Measurements from ENCODE around the gene GINM1. TPM values are rescaled to one million over a fixed set of nuclear protein-coding genes. Genes with fewer than 3 reads are reported as not detected.

The GINM1 gene
- total RNA-seq, 1 experiment from 2014 or later = 25.0 TPM

DNA sequence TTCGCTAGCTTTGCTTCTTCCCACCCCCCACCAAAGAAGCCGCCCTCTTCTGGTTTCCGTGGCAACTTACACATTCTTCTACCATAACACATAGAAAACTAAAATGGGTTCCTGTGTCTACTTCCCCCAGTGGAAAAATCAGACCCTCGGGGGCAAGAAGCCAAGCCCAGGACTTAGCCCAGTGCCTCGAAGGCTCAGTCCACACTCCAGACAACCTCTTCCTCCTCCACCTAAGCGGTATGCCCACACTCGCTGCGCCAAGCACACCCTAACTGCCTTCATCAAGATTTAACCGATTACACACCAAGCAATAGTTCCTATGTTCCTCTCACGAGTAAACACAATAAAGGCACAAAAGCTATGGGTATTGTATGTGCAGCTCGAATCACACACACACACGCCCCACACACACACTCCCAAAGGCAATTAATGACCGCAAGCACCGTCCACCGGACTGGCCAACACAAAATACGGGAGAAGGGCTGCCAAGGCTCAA lies 20.9 kb upstream of the GINM1 start:
- H3K36me3 ChIP-seq (ENCODE audit: control insufficient read depth in 1 of 2, insufficient read depth in 2 of 2, low read length in 2 of 2) = no peaks in the 10 kb centered on the region; a peak in 2 of 4 replicates
- H3K4me2 ChIP-seq (ENCODE audit: low read length) = peak overlapping the region; percentile 79
- no peak overlapping the region for H2AFZ ChIP-seq (ENCODE audit: low read depth, low read length, poor library complexity, severe bottlenecking)
- POLR2A ChIA-PET = no interaction called here
- intact Hi-C loops (cut with micrococcal nuclease) = no loop called here
- H3K4me1 ChIP-seq (ENCODE audit: control insufficient read depth in 1 of 2, insufficient read depth in 2 of 2, low read length in 2 of 2) = peaks cover 5 to 21% of the 10 kb centered on the region in 2 experiments; a peak in 3 of 4 replicates
- H4K20me1 ChIP-seq (ENCODE audit: insufficient read depth) = no peaks in the 10 kb centered on the region
- H3K27me3 ChIP-seq (ENCODE audit: insufficient read depth, low read length) = no peaks in the 10 kb centered on the region; the same call in 1 of the 2 replicates
- no peaks in the 10 kb centered on the region for H3K9me3 ChIP-seq (ENCODE audit: control insufficient read depth in 1 of 2, insufficient read depth in 1 of 2, low read depth in 1 of 2, low read length in 2 of 2)
- peak overlapping the region; percentile 66 to 96 for H3K4me3 ChIP-seq (replicated peaks in 1 of 2; ENCODE audit: low read depth in 1 of 2, low read length in 2 of 2)
- ATAC-seq = peak; percentile 41
- DNase-seq (ENCODE audit: low read depth, low spot score) = no peak
- peaks cover 54% of the 10 kb centered on the region for H3K79me2 ChIP-seq (ENCODE audit: insufficient read depth, low read length)
- H3K27ac ChIP-seq (ENCODE audit: low read depth, low read length) = peak overlapping the region; percentile 89
- CTCF ChIA-PET = interaction anchor here (0.7 to 1.8 kb wide), 4 partner anchors 15 to 21 kb away, joined by 3 to 7 read pairs (median 4); partner anchors contain the start of gene GINM1
- no peaks in the 10 kb centered on the region for H3K9me2 ChIP-seq (ENCODE audit: insufficient read depth)
- peak overlapping the region; percentile 98 for H3K9ac ChIP-seq (ENCODE audit: low read length)
- no peak for TF ChIP-seq EZH2 (IDR thresholded peaks at IDR 0.05)
- TF ChIP-seq JUND (IDR thresholded peaks at IDR 0.05) = no peak
- TF ChIP-seq ELF1 (IDR thresholded peaks at IDR 0.05; ENCODE audit: borderline replicate concordance, low read depth) = no peak
- peak in 1 of 3 experiments; percentile 24; a peak in 1 of 6 replicates for TF ChIP-seq CTCF (IDR thresholded peaks at IDR 0.05 in 2 of 3, conservative IDR thresholded peaks at IDR 0.05 in 1 of 3; ENCODE audit: borderline replicate concordance in 1 of 3, insufficient read depth in 1 of 3, low read depth in 2 of 3, low read length in 2 of 3)
- TF ChIP-seq ZNF274 (IDR thresholded peaks at IDR 0.05; ENCODE audit: low read depth, low read length) = no peak
- no peak for TF ChIP-seq CEBPB (IDR thresholded peaks at IDR 0.05; ENCODE audit: low read depth)
- TF ChIP-seq TCF7L2 (IDR thresholded peaks at IDR 0.05; ENCODE audit: borderline replicate concordance, extremely low read depth, insufficient read depth, insufficient read length) = peak; percentile 66
- TF ChIP-seq, protein P1, sequence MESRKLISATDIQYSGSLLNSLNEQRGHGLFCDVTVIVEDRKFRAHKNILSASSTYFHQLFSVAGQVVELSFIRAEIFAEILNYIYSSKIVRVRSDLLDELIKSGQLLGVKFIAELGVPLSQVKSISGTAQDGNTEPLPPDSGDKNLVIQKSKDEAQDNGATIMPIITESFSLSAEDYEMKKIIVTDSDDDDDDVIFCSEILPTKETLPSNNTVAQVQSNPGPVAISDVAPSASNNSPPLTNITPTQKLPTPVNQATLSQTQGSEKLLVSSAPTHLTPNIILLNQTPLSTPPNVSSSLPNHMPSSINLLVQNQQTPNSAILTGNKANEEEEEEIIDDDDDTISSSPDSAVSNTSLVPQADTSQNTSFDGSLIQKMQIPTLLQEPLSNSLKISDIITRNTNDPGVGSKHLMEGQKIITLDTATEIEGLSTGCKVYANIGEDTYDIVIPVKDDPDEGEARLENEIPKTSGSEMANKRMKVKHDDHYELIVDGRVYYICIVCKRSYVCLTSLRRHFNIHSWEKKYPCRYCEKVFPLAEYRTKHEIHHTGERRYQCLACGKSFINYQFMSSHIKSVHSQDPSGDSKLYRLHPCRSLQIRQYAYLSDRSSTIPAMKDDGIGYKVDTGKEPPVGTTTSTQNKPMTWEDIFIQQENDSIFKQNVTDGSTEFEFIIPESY (IDR thresholded peaks at IDR 0.05; ENCODE audit: extremely low read depth, insufficient replicate concordance, low read length) = no peak
- TF ChIP-seq RAD21 (IDR thresholded peaks at IDR 0.05; ENCODE audit: low read depth) = no peak
- no peak for TF ChIP-seq ZFX (IDR thresholded peaks at IDR 0.05)
- no peak for TF ChIP-seq ATF3 (IDR thresholded peaks at IDR 0.05)
- RAD21 ChIA-PET (ENCODE audit: low non-redundant PET in 1 of 2, low total read pairs in 2 of 2, uncharacterized antibody in 2 of 2, unreplicated experiment in 2 of 2) = interaction anchor here in 1 of 2 experiments (0.5 kb wide), 1 partner anchor 21 kb away, joined by 3 read pairs; the partner anchor contains the start of gene GINM1
- BruUV-seq (replicated peaks) = TSS peak; percentile 61
